Measurements from ENCODE around the gene TTC36.
A peak's percentile ranks its signal among the peaks of the same experiment; 100 is the strongest.
"Not testable (repeated sequence)": the region's sequence is repeated elsewhere in the genome, so short reads cannot be mapped to it uniquely, and the experiment has no call there.

TTC36 gene

DNA sequence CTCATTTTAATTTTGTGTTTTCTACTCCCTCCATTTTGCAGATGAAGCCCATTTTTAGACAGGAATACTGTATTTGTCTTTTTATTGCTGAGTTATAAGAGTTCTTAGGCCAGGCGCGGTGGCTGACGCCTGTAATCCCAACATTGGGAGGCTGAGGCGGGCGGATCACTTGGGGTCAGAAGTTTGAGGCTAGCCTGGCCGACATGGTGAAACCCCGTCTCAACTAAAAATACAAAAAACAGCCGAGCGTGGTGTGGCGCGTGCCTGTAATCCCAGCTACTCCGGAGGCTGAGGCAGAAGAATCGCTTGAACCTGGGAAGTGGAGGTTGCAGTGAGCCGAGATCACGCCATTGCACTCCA is 44.4 kb downstream of the TTC36 start:
- intact Hi-C loops (cut with DNase I), result not testable (repeated sequence)
- peak in 32 of 42 donors; percentile 3 to 52 (median 23) for DNase-seq

DNA sequence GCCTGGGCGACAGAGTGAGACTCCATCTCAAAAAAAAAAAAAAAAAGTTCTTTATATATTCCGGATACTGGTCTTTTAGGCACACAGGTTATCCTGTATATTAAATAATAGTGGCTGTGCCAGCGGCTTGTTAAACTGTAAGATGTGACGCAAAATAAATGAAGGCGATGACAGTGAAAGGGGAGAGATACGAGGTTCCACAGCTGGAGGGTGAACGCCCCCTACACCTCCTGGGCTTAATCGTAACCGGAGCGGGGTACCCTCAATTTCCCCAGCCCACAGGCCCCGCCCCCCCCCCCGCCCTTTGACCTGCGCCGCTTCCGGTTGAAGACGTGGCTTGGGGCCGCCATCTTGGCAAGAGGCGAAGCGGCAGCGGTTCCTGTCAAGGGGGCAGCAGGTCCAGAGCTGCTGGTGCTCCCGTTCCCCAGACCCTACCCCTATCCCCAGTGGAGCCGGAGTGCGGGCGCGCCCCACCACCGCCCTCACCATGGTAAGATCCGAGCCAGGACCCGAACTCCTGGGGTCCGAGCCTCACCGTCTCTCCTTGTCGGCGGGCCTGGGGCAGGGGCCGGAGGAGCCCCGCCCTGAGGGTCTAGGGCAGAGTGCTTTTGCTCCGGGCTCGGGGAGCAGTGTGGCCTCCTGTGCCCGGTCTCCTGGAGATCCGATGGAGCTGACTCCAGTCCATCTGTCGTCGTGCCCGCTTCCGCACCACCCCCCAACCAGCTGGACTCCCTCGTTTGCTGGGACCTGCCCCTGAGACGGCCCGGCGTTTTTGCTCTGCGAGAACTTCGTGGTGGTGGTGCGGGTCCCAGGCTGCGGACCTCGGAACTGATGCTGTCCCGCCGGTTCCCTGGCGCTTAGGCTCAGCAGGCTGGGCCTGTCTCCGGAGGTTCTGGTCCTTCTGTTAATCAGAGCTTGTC is 45.0 kb downstream of the TTC36 start, which contains the start of gene ARCN1:
Gene ARCN1 (plus strand): TSS at position 349 of the 920 bp plus-strand sequence. CDS start 139 bp downstream, at position 488.
- peak; percentile 48 to 92 (median 82) for DNase-seq
- intact Hi-C loops (cut with DNase I), result no loop called here

DNA sequence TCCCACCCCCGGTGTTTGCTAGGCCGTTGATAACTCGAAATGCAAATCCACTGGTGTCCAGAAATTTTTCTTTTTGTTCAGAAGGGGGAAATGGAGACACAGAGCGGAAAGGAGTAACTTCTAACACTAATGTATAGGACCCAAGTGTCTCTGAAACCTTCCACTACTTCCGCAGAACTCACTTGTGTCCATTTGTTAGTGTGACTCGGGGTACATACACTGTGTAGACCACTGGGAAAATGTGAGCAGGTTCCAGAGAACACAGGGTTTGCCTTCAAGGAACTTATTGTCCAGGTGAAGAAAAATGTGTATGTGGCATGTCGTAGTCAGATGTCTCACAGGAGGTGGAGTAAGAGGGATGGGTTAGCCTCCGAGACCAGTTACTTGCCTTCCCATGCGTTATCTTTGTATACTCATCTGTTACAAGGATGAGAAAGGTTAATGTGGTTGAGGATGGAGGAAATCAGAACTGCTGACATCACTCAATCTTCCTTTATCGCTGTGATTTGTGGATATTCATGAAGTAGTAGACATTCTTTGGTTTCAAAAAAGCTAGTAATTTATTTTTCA is 45.8 kb downstream of the TTC36 start:
- no peak for DNase-seq
- intact Hi-C loops (cut with DNase I), result no loop called here

GRCh38 chr11:118574636-118575035 is 47.4 kb downstream of the TTC36 start:
- intact Hi-C loops (cut with DNase I), result no loop called here
- DNase-seq, result no peak

DNA sequence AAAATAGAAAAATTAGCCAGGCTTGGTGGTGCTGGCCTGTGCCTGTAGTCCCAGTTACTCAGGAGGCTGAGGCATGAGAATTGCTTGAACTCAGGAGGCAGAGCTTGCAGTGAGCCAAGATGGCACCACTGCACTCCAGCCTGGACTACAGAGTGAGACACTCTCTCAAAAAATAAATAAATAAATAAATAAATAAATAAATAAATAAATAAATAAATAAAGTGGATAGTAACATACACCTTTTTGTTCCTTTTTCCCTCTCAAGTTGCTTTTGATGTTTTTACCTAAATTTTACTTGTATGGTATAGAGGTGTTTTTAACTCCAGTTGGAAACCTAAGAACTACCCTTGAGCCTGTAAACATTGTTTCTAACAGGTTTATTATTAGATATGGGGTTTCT is 50.7 kb downstream of the TTC36 start:
- DNase-seq; intact Hi-C loops (cut with DNase I): not testable (repeated sequence)
